T-helper 1 cell (primary cell): ENCODE results near the gene CHIC2.

Experiments
- DNase-seq, 5 donors: peaks; one replicate each; pipeline ENCODE4 v3.0.0-alpha.2; 2012 to 2020

CHIC2 gene

GRCh38 chr4:54001668-54002365 lies 62.6 kb downstream of the CHIC2 start:
- DNase-seq = no peak

GRCh38 chr4:53997898-53998297 lies 66.5 kb downstream of the CHIC2 start:
- no peak for DNase-seq

GRCh38 chr4:53994382-53995102 lies 69.9 kb downstream of the CHIC2 start:
- DNase-seq = no peak

GRCh38 chr4:53992785-53993184 lies 71.6 kb downstream of the CHIC2 start:
- DNase-seq = no peak

- no peak for DNase-seq
Measured at GRCh38 chr4:53991821-53992220, 72.6 kb downstream of the CHIC2 start.

- no peak for DNase-seq
Measured at GRCh38 chr4:53990641-53991040, 73.8 kb downstream of the CHIC2 start.

- no peak for DNase-seq
Measured at GRCh38 chr4:53987761-53988171, 76.6 kb downstream of the CHIC2 start.

GRCh38 chr4:53986062-53986461 lies 78.3 kb downstream of the CHIC2 start:
- no peak for DNase-seq

GRCh38 chr4:53981567-53981966 lies 82.8 kb downstream of the CHIC2 start:
- no peak for DNase-seq

GRCh38 chr4:53981066-53981465 lies 83.3 kb downstream of the CHIC2 start:
- no peak for DNase-seq

GRCh38 chr4:53974561-53974960 lies 89.8 kb downstream of the CHIC2 start:
- DNase-seq = no peak

- DNase-seq = no peak
Measured at GRCh38 chr4:53967986-53968385, 96.4 kb downstream of the CHIC2 start.

GRCh38 chr4:53963781-53964180 lies 100.6 kb downstream of the CHIC2 start:
- no peak for DNase-seq

GRCh38 chr4:53963336-53963735 lies 101.1 kb downstream of the CHIC2 start:
- DNase-seq = no peak

GRCh38 chr4:53962516-53963225 lies 101.7 kb downstream of the CHIC2 start:
- DNase-seq = no peak

GRCh38 chr4:53961351-53961750 lies 103.1 kb downstream of the CHIC2 start:
- no peak for DNase-seq

- DNase-seq = no peak
Measured at GRCh38 chr4:53960843-53961242, 103.6 kb downstream of the CHIC2 start.
